HG03175 (cell line): ENCODE measurements around the gene TUBB1.
"Not testable (repeated sequence)": the region's sequence is repeated elsewhere in the genome, so short reads cannot be mapped to it uniquely, and the experiment has no call there.

Experiments
- ATAC-seq: cut with Tn5 transposase; IDR thresholded peaks from one replicate; pipeline ENCODE4 v1.9.1; 2021; ENCODE audit warnings: mild to moderate bottlenecking, moderate library complexity; ENCODE audit not compliant: unreplicated experiment

TUBB1 gene

GRCh38 chr20:59019217-59019616 lies at the start of gene TUBB1:
Gene TUBB1 (plus strand): TSS chr20:59019429. CDS start chr20:59019523, 94 bp downstream.
- no peak for ATAC-seq

GRCh38 chr20:58969439-58969838 lies 49.8 kb upstream of the TUBB1 start:
- ATAC-seq = no peak

- ATAC-seq = peak; percentile 45
These were observed 49.1 kb upstream of the TUBB1 start for GRCh38 chr20:58970146-58970545.

- ATAC-seq = no peak
These were observed 47.8 kb upstream of the TUBB1 start for GRCh38 chr20:58971429-58971828.

GRCh38 chr20:58973179-58973578 lies 46.0 kb upstream of the TUBB1 start:
- no peak for ATAC-seq

GRCh38 chr20:58973866-58974265 lies 45.4 kb upstream of the TUBB1 start:
- ATAC-seq = no peak

- ATAC-seq = no peak
These were observed 43.9 kb upstream of the TUBB1 start for GRCh38 chr20:58975353-58975752.

GRCh38 chr20:58976061-58976730 lies 43.0 kb upstream of the TUBB1 start:
- ATAC-seq = no peak

- no peak for ATAC-seq
These were observed 40.7 kb upstream of the TUBB1 start for GRCh38 chr20:58978351-58979190.

- ATAC-seq = peak; percentile 81
These were observed 38.3 kb upstream of the TUBB1 start, which contains the start of gene NELFCD for GRCh38 chr20:58980711-58981627. Gene NELFCD (plus strand): TSS chr20:58981256. CDS start chr20:58981310, 54 bp downstream.

- ATAC-seq = no peak
These were observed 37.4 kb upstream of the TUBB1 start for GRCh38 chr20:58981628-58982364.

- no peak for ATAC-seq
These were observed 36.7 kb upstream of the TUBB1 start for GRCh38 chr20:58982406-58983114.

- ATAC-seq = not testable (repeated sequence)
These were observed 36.1 kb upstream of the TUBB1 start for GRCh38 chr20:58983115-58983468.

GRCh38 chr20:58984691-58985090 lies 34.5 kb upstream of the TUBB1 start:
- no peak for ATAC-seq

GRCh38 chr20:58985656-58986055 lies 33.6 kb upstream of the TUBB1 start:
- ATAC-seq = no peak

- no peak for ATAC-seq
These were observed 32.8 kb upstream of the TUBB1 start for GRCh38 chr20:58986286-58986967.

- no peak for ATAC-seq
These were observed 32.2 kb upstream of the TUBB1 start for GRCh38 chr20:58986968-58987517.

- ATAC-seq = no peak
These were observed 31.3 kb upstream of the TUBB1 start for GRCh38 chr20:58987790-58988564.
